Keratinocyte (primary cell): ENCODE data around the gene ACVR2B.

Source experiments
- EZH2 ChIP-seq: IDR thresholded peaks from one replicate; pipeline ENCODE4 v1.6.1; 2012; ENCODE audit warnings: inconsistent platforms, mild to moderate bottlenecking, low read length, moderate library complexity
- TF ChIP-seq, protein P1 (sequence below), 3 experiments: IDR thresholded peaks in 1 of 3; conservative IDR thresholded peaks in 1 of 3; optimal IDR thresholded peaks in 1 of 3; 2 replicates in 2 of 3; 3 replicates in 1 of 3; pipeline versions ENCODE3 to v1.5.1; 2011; ENCODE audit warnings: low read length in 3 of 3, mild to moderate bottlenecking in 3 of 3, moderate library complexity in 2 of 3, control low read depth in 1 of 3, inconsistent platforms in 1 of 3; ENCODE audit not compliant: insufficient read depth in 2 of 3; ENCODE audit errors: extremely low read depth in 1 of 3

DNA sequence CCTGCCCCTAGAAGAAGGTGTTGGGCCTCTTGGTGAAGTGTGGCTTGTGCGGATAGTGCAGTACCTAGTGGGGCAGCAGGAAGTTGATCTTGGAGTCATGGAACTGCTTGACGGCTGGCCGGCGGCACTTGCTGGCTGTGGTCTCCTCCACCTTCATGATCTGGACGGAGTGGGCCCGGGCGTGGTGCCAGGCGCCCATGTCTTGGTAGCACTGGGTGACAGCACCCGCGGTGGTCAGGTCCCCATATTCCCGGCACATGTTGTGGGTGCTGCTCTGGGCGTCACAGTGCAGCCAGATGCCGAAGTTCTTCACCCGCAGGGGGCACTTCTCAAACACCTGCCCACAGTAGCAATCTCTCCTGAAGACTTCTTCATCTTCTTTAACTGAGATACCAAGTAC is 73.1 kb downstream of the ACVR2B start:
- no peak for TF ChIP-seq EZH2
- TF ChIP-seq, protein P1, sequence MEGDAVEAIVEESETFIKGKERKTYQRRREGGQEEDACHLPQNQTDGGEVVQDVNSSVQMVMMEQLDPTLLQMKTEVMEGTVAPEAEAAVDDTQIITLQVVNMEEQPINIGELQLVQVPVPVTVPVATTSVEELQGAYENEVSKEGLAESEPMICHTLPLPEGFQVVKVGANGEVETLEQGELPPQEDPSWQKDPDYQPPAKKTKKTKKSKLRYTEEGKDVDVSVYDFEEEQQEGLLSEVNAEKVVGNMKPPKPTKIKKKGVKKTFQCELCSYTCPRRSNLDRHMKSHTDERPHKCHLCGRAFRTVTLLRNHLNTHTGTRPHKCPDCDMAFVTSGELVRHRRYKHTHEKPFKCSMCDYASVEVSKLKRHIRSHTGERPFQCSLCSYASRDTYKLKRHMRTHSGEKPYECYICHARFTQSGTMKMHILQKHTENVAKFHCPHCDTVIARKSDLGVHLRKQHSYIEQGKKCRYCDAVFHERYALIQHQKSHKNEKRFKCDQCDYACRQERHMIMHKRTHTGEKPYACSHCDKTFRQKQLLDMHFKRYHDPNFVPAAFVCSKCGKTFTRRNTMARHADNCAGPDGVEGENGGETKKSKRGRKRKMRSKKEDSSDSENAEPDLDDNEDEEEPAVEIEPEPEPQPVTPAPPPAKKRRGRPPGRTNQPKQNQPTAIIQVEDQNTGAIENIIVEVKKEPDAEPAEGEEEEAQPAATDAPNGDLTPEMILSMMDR (optimal IDR thresholded peaks at IDR 0.05 in 1 of 3, IDR thresholded peaks at IDR 0.05 in 1 of 3, conservative IDR thresholded peaks at IDR 0.05 in 1 of 3; ENCODE audit: extremely low read depth in 1 of 3, insufficient read depth in 2 of 3, low read length in 3 of 3), result no peak
